GM21786 (cell line): ENCODE measurements around the gene FBXO10.
A peak's percentile ranks its signal among the peaks of the same experiment; 100 is the strongest.

Experiments used
- ATAC-seq: cut with Tn5 transposase; IDR thresholded peaks from one replicate; pipeline ENCODE4 v1.9.1; 2021; ENCODE audit not compliant: unreplicated experiment

FBXO10 gene

DNA sequence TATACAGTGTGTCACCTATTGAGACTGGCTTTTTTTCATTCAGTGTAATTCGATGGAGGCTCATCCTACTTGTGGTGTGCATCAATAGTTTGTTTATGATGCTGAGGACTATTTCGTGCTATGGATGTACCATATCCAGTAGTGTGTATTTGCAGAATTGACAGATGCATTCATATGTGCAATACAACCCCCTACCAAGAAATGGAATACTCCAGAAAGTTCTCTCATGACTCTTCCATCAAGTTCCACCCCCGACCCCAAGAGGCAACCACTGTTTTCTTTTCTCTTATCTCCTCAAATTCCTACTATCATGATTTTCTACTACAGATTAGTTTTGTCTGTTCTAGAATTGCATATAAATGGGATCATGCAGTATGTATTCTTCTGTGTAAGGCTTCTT is 21.9 kb downstream of the FBXO10 start:
- no peak for ATAC-seq

DNA sequence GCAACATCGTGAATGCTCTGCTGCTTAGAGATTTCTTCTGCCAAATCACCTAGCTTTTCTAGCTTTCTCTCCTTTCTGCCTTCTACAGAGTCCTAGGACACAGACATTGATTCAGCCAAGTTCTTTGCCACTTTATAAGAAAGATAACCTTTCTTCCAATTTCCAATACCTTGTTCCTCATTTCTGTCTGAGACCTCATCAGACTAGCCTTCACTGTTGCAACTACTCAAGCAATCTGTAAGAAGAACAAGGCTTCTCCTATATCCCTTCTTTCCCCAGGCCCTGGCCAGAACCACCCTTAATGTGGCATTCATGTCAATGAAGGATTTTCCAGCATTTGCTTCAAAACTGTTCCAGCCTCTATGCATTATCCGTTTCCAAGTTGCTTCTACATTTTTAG is 24.3 kb downstream of the FBXO10 start:
- no peak for ATAC-seq

DNA sequence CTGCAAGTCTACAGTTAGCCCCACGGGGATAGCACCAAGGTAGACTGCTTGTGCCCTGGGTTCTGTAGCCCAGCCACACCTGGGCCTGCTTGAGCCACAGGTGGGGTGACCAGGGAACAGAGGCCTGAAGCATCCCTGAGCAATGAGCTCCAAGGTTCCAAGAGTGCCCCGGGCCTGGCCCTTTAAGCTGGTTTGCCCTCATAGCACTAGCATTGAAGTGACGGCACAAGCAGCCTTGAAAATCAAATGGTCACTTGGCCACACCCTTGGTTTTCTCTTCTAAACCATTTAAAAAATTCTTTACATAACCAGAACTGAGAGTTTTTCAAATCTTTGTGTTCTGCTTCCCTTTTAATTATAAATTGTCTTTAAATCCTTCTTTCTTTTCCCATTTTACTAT is 24.7 kb downstream of the FBXO10 start:
- no peak for ATAC-seq

DNA sequence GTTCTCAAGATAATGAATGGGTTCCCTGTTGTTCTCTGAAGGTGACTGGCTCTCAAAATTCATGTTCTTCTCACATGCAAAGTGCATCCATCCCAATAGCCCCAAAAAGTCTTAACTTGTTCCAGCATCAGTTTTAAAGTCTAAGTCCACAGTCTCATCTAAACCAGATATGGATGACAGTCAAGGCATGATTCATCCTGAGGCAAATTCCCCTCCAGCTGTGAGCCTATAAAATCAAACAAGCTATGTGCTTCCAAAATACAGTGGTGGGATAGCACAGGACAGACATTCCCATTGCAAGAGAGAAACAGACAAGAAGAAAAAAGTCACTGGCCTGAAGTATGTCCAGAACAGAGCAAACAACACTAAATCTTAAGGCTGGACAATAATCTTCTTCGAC is 25.4 kb downstream of the FBXO10 start:
- no peak for ATAC-seq

DNA sequence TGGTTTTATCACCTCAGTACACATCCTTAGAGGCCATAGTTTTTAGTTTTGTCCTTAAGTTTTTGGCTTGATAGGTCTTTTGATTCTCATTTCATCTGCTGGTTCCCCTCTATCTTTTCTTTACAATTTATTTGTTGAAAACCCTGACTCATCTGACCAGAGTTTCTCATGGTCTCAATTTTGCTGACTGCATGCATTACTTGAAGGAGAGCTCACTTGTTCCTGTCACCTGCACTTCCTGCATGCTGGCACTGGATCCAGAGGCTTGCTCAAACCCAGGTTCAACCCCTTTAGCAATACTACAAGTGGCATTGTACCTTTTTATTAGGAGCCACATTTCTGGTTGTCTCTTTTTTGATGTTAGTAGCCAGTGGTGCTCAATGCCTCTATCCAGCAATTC is 26.7 kb downstream of the FBXO10 start:
- no peak for ATAC-seq

DNA sequence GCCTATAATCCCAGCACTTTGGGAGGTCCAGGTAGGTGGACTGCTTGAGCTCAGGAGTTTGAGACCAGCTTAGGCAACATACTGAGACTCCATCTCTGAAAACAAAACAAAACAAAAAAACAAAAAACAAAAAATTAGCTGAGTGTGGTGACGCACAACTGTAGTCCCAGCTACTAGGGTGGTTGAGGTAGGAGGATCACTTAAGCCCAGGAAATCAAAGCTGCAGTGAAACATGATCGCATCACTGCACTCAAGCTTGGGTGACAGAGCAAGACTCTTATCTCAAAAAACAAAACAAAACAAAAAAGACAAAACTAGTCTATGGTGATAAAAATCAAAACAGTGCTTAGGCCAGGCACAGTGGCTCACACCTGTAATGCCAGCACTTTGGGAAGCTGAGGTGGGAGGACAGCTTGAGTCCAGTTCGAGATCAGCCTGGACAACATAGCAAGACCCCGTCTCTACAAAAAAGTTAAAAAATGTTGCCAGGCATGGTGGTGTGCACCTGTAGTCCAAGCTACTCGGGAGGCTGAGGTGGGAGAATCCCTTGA is 28.8 kb downstream of the FBXO10 start:
- ATAC-seq: no peak

DNA sequence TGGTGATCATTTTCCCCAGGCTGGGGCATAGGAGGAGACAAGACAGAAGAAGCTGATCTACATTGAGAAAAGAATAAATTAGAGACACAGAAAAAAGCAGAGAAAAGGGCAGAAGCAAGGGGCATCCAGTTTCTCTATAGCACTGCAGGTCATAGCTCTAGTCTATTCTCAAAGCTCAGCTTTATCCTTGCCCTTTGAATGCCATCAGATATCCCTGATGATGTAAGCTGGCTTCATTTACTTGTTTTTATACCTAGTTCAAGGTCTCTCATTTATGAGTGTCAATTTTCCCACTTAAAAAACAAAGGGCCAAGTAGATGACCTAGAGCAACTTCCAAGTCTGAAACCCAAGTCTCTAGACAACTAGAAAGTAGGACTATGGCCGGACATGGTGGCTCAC is 32.7 kb downstream of the FBXO10 start:
- no peak for ATAC-seq

DNA sequence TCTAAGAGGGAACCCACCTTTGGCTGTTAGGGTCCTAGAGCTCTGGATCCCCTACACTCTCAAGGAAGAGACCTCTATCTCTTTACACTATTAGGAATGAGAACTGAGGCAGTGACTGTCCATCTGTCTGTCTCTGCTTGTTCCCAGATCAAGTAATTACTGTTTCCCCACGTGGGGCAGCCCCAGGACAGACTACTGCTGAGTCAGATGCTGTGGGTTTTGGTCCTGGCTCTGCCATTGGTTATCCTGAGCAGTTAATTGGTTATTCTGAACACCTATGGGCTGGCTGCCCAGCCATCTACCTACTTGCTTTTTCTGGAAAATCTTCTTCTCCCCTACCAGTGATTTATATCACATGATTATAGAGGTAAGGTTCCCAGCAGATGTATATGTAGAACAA is 33.3 kb downstream of the FBXO10 start:
- no peak for ATAC-seq

DNA sequence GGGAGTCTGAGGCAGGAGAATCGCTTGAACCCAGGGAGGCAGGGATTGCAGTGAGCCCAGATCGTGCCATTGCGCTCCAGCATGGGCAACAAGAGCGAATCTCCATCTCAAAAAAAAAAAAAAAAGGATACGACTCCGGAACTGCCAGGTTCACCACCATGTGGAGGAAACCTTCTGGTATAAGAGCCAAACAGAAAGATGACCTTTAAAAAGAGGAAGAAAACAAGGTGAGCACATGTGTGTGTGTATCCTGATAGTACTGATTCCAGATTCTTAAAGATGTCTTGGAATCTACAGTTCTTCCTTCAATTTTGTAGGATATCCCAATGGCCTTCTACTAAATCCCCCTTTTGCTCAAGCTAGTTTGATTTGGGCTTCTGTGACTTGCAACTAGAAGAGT is 33.7 kb downstream of the FBXO10 start:
- no peak for ATAC-seq

DNA sequence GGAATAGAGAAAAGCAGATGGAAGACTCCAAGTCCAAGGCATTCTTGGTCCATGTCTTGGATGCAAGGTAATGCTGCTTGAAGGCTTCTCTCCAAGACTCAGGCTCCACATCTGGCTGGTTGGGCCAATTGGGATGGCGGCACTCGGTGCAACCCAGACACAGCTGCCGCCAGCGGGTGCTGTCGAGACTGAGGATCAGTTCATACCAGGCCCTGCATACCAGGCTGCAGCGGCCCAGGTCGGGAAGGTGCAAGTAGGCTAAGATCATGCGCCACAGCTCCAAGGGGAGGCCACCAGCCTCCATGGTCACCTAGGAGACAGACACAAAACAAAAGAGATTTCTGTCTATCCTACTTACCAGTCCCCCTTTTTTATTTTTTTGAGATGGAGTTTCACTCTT is 34.7 kb downstream of the FBXO10 start:
- no peak for ATAC-seq

DNA sequence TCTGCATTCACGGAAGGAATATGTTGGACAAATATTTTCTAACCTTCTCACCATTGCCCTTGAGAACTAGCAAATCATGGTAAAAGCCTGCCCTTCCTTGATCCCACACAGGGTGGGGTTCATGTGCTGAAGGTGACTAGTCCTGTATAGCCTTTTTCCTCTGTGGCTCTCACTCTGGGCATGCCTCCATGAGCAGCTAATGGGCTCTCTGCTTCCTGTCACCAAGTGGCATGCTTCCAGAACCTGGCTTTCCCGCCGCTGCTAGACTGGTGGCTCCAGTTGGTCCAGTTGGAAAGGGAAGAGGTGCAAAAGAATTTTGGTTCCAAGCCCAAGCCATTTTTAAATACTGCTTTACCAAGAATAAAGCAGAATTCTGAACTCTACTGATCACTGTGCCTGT is 35.5 kb downstream of the FBXO10 start:
- no peak for ATAC-seq

DNA sequence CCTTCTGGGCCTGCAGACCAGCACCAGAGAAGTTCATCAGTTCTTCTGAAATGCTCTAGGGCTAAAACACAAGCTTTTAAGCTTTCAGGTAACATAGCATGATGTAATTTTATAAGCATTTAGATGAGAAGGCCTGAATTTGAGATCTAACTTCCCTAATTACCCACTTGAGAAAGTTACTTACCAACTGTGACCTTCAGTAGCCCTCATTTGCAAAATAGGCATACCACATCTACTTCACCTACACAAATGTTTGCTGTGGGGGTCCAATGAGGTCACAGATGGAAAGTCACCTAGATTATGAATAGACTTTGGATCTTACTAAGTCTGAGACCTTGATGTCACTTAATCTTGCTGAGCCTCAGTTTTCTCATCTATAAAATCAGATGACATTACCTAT is 36.5 kb downstream of the FBXO10 start:
- no peak for ATAC-seq

DNA sequence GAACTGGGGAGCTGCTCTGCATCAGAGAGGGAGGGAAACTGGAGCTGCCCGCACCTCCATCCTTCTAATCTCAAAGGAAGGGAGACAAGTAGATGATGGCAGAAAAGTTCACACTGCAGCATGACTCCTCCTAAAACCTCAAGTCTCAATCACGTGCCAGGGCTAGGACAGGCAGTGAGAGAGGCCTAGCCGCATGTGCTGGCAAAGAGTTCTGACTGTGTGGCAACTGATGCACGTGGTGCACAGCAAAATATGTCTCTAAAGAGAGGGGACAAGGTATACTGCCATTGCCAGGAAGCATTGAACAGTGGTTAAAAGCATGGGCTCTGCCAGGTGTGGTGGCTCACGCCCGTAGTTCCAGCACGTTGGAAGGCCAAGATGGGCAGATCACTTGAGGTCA is 38.1 kb downstream of the FBXO10 start:
- no peak for ATAC-seq

DNA sequence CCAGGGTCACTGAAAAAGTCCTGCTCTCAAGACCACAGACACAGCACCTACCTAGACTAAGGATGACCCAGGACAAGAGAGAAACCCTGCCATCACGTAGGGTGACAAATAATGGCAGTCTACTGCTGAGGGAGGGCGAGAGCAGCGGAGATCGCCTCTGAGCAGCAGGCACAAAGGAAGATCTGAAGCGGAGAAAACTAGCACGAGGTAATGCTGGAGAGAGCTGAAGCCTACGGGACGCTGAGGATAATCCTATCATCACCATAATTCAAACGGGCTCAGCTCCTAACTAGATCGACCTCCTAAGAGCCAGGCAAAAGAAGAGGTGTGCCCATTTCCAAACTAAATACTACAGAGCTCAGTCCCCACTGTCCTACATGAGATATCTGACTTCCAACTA is 41.3 kb downstream of the FBXO10 start:
- ATAC-seq: no peak

DNA sequence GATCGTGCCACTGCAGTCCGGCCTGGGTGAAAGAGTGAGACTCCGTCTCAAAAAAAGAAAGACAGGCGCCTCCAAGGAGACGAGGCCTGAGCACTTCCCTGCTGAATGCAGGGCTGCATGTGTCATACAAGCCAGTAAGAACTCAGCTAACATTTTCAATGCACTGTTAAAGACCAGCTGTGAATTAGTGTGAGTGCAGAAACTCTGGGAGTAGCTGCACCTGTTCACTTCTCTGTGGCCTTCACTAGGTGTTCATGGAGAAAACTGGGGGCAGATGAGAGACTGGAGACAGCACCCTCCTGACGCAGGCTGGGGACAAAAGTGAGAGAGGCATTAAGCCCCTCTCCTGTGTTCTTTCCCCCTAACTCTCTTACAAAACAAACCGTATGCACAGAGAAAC is 41.8 kb downstream of the FBXO10 start:
- ATAC-seq: no peak

DNA sequence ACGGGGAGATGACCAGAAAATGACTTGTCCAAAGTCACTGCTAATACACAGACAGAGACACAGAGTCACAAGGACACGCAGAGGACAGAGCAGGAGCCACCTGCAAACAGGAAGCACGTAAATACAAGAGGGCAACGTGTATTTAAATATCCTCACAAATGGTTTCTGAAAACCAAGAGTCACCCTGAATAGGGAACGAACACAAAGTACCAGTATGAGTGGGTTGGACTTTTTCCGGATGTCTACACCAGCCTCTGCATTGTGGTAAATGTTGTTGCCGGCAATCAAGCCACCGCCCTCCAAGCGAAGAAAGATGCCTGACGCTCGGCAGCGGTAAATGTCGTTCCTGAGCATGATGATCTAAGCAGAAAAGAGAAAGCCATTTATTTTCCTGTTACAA is 44.5 kb downstream of the FBXO10 start:
- ATAC-seq: peak; percentile 58

DNA sequence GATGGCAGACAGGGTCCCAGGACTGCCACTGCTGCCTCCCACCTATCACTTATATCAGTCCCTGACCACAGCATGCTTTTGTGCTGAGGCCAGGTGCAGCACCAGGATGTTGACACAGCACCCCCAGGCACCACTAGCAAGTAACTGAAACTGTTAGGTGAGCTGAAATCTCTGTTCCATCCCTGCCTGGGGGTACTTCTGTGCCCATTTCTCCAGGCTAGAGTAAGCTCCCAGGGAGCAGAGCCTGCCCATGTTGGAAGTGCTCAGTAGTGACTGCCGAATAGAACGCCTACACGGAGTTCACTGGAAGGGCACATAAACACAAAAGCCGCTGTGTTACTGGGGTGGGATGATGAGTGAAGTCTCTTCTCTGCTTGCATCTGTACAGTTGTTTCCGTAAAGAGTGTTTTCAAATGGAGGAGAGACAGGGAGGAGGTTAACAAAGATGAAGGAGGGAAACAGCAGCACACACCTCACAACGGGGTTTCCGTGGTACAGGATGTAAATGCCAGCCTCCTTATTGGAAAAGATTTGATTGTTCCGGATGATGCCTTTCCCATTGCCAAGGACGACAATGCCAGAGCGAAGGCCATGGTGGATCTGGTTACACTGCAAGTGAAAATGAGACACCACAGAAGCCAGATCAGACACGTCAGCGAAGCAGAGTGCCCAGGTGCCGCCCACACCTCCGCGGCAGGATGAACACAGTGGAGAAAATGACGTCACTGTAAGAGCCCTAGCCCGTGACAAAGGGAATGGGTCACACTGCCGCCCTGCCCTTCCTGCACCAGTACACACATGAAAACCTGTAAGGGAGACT is 47.3 kb downstream of the FBXO10 start:
- peak; percentile 66 for ATAC-seq

DNA sequence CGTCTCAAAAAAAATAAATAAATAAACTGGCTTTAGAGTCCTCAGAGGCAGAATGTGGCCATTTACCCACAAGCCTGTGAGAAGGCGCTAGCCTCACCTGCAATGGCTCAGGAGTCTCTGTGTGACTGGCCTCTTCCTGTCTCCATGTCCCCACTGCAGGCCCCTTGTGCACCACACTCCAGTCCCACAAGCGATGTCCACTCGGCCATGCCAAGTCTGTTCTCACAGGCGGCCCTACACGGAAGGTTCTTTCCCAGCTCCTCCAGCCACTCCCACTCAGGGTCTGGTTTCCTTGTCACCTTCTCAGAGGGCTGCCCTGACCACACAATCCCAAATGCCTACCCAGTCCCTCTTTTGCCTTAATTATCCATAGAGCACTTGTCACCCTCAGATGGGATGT is 52.3 kb downstream of the FBXO10 start:
- ATAC-seq: no peak

DNA sequence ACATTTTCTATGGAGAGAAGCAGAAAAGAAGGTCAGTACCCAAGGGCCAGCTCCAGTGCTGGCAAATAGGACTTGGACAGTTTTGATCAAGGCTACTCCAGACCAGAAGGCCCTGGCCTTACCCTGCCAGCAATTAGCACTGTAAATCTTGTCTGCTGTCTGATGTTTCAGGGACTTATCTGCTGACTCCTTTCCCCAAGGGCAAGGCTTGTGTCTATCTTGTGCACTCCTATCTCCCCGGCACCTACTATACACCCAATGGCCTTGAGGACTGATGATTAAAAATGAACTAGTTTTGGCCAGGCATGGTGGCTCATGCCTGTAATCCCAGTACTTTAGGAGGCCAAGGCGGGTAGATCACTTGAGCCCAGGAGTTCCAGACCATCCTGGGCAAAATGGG is 53.2 kb downstream of the FBXO10 start:
- no peak for ATAC-seq

DNA sequence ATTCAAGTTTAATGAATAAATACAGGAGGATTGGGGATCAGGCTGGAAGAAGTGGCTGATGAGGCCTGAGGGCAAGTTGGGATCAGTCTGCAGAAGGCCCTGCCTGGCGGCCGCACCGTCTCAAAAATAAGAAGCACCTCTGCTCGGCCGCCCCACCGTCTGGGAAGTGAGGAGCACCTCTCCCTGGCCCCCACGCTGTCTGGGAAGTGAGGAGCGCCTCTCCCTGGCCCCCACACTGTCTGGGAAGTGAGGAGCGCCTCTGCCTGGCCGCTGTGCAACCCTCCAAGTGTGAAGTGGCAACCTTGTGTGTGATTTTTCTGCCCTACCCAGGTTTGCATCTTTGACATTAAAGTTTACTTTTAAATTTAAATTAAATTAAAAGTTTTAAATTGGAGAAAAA is 55.1 kb downstream of the FBXO10 start:
- no peak for ATAC-seq

DNA sequence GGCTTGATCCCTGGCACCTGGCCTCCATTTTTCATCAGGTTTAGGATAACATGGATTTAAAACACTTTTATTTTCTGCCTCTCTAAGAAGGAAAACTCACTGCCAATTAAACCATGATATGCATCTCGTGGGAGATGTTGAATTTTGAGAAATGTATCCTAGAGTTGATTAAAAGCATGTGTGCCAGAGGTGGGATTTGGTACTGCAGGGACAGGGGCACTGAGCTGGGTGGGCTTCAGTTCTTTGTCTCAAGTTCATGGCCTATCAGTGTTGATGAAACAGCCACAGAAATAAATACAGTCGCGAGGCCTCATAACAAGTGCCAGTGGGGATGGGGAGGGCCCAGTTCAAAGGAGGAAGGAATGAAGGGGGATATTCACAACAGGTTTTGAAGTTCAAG is 55.5 kb downstream of the FBXO10 start:
- ATAC-seq: no peak

DNA sequence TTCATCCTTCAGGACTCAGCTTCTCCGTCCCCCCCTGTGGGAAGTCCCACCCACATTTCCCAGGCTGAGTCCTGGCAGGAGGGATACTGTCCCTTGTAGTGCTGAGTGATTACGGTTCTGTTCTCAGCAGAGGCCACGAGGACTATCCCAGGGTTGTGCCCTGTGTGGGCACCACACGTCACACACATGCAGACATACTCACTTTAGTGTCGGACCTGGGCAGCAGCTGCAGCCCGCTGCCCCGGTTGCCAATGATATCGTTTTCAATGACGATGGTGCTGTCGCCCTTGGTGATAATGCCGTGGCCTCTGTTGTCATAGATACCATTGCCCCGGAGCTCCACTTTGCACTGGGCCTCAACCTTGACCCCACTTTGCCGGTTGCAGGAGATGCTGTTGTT is 58.3 kb downstream of the FBXO10 start:
- no peak for ATAC-seq

DNA sequence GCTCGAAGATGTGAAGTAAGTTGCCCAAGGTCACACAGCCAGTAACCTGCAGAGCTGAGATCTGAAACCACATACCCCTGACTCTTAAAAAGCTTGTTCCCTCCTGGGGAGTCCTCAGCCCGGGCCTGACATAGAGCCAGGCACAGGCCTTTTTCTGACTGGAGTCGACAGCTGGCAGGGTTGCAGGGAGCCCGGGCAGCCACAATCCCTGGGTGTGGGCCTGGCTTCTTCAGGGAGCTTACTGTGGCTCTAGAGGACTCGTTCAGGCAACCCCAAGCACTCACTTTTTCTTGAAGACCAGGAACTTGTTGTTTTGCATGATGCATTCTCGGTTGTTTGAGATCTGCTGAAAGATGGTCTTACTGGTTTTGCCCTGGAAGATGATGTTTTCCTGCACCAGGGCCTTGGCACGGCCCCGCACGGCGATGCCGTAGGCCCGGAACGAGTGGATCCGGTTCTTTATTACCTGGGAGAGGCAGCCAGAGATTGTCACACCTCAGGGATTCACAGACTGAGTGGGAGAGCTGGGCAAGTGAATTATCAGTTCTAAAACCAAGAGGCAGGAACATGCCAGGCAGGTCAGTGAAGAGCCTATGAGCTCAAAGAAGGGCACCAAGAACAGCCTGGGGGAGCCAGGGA is 60.4 kb downstream of the FBXO10 start:
- ATAC-seq: no peak
